Neural progenitor cell (in vitro differentiated cells): Measurements from ENCODE around the gene BCL2L13.

Experiments used
- EZH2 ChIP-seq: fragments of 200-600 bp; sonication (generic); IDR thresholded peaks from 2 replicates; pipeline ENCODE4 v1.6.1; 2017; ENCODE audit warnings: antibody characterized with exemption, mild to moderate bottlenecking, moderate library complexity
- EZH2phosphoT487 ChIP-seq: fragments of 200-600 bp; sonication (generic); IDR thresholded peaks from 2 replicates; pipeline ENCODE4 v1.6.1; 2017; ENCODE audit warnings: antibody characterized with exemption
- TF ChIP-seq, protein P1 (sequence below): fragments of 200-600 bp; sonication (generic); IDR thresholded peaks from 2 replicates; pipeline ENCODE4 v1.5.1; 2017; ENCODE audit warnings: antibody characterized with exemption, mild to moderate bottlenecking

DNA sequence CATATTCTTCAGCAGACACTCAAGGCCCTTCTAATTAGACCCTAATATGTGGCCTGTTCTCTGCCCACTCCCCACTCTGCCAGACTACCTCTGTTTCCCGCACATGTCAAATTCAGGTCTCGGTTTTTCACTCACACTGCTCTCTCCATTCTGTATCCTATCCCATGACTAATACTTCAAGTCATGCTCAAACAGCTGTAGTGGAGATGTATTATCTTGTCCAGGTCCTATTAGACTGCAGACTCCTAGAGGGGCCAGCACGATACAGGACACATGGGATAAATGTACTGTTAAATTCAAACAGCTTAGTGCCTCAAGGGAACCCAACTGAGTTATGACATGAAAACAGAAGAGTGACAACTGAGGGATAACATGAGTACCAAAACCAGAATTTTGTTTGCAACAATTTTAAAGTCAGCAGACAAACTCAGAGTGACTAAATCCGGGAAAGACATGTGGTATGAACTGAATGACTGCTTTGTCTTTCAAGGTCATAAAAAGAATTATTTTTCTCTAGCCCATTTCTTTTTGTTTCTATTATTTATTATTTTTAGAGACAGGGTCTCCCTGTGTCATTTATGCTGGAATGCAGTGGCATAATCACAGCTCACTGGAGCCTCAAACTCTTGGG lies 30.6 kb upstream of the BCL2L13 start:
- TF ChIP-seq EZH2phosphoT487 (no peak), EZH2 (no peak)
- TF ChIP-seq, protein P1, sequence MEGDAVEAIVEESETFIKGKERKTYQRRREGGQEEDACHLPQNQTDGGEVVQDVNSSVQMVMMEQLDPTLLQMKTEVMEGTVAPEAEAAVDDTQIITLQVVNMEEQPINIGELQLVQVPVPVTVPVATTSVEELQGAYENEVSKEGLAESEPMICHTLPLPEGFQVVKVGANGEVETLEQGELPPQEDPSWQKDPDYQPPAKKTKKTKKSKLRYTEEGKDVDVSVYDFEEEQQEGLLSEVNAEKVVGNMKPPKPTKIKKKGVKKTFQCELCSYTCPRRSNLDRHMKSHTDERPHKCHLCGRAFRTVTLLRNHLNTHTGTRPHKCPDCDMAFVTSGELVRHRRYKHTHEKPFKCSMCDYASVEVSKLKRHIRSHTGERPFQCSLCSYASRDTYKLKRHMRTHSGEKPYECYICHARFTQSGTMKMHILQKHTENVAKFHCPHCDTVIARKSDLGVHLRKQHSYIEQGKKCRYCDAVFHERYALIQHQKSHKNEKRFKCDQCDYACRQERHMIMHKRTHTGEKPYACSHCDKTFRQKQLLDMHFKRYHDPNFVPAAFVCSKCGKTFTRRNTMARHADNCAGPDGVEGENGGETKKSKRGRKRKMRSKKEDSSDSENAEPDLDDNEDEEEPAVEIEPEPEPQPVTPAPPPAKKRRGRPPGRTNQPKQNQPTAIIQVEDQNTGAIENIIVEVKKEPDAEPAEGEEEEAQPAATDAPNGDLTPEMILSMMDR: no peak
